GM12872 (cell line): ENCODE measurements around the gene SLC5A8.

ENCODE experiments used
- CTCF ChIP-seq: IDR thresholded peaks from 3 replicates; pipeline ENCODE4 v1.5.1; 2011; ENCODE audit warnings: low read depth, mild to moderate bottlenecking, low read length, moderate library complexity; ENCODE audit not compliant: insufficient read depth

SLC5A8 gene

GRCh38 chr12:101172316-101172715 is 37.7 kb downstream of the SLC5A8 start:
- TF ChIP-seq CTCF, result peak; percentile 41; the same call in 2 of the 3 replicates

GRCh38 chr12:101168001-101168400 is 42.0 kb downstream of the SLC5A8 start:
- no peak for TF ChIP-seq CTCF

- TF ChIP-seq CTCF, result no peak
Measured at GRCh38 chr12:101166866-101167265, 43.2 kb downstream of the SLC5A8 start.

- no peak for TF ChIP-seq CTCF
Measured at GRCh38 chr12:101165319-101165718, 44.7 kb downstream of the SLC5A8 start.

GRCh38 chr12:101127521-101128219 is 82.4 kb downstream of the SLC5A8 start:
- TF ChIP-seq CTCF, result no peak

- no peak for TF ChIP-seq CTCF
Measured at GRCh38 chr12:101117842-101118241, 92.2 kb downstream of the SLC5A8 start.

- no peak for TF ChIP-seq CTCF
Measured at GRCh38 chr12:101116911-101117310, 93.1 kb downstream of the SLC5A8 start.

GRCh38 chr12:101115326-101115725 is 94.7 kb downstream of the SLC5A8 start:
- TF ChIP-seq CTCF, result no peak
